ENCODE data around the gene C3orf33.

C3orf33 gene

GRCh38 chr3:155741101-155741500, 65.0 kb downstream of the C3orf33 start:
- DNase-seq: no peak

GRCh38 chr3:155739154-155739553, 66.9 kb downstream of the C3orf33 start:
- no peak for DNase-seq

GRCh38 chr3:155738580-155739076, 67.5 kb downstream of the C3orf33 start:
- no peak for DNase-seq

GRCh38 chr3:155737844-155738460, 68.1 kb downstream of the C3orf33 start:
- no peak for DNase-seq

GRCh38 chr3:155736381-155736780, 69.7 kb downstream of the C3orf33 start:
- DNase-seq: no peak

- DNase-seq: no peak
Measured at GRCh38 chr3:155730843-155731242, 75.2 kb downstream of the C3orf33 start.

- no peak for DNase-seq
Measured at GRCh38 chr3:155727836-155728235, 78.2 kb downstream of the C3orf33 start.

- DNase-seq: no peak
Measured at GRCh38 chr3:155714295-155714718, 91.8 kb downstream of the C3orf33 start.

All from CD4-positive, alpha-beta T cell treated with Interleukin-10 for 1 hour (primary cell).